Neural cell (in vitro differentiated cells): ENCODE results near the gene PLAGL1. TPM values are rescaled to one million over a fixed set of nuclear protein-coding genes. Genes with fewer than 3 reads are reported as not detected.

Experiments
- H2AFZ ChIP-seq: fragments of 200-600, 300-800 bp; sonication (generic), shearing (Covaris generic); 2 replicates; pipeline ENCODE4 v1.6.0; 2014; ENCODE audit warnings: low read depth, mild to moderate bottlenecking, antibody characterized with exemption, low read length, moderate library complexity
- H3F3A ChIP-seq: fragments of 200-600 bp; shearing (Covaris generic); 2 replicates; pipeline ENCODE4 v1.6.1; 2016; ENCODE audit warnings: mild to moderate bottlenecking, moderate library complexity, mixed read lengths, antibody characterized with exemption, low read length; ENCODE audit not compliant: insufficient read depth, poor library complexity, severe bottlenecking
- H3K27ac ChIP-seq: fragments of 200-600, 300-800 bp; sonication (generic), shearing (Covaris generic); 2 replicates; pipeline ENCODE4 v1.5.1; 2014; ENCODE audit warnings: mild to moderate bottlenecking, low read length, moderate library complexity
- H3K27me3 ChIP-seq: fragments of 300-800, 200-600 bp; sonication (generic), shearing (Covaris generic); 2 replicates; pipeline ENCODE4 v1.6.0; 2014; ENCODE audit warnings: mild to moderate bottlenecking, low read depth, low read length, moderate library complexity; ENCODE audit not compliant: insufficient read depth
- H3K36me3 ChIP-seq: fragments of 300-800, 200-600 bp; sonication (generic), shearing (Covaris generic); 2 replicates; pipeline ENCODE4 v1.5.1; 2014; ENCODE audit warnings: mild to moderate bottlenecking, antibody characterized with exemption, low read length, moderate library complexity; ENCODE audit not compliant: insufficient read depth
- H3K4me2 ChIP-seq: fragments of 300-800, 200-600 bp; sonication (generic), shearing (Covaris generic); 2 replicates; pipeline ENCODE4 v1.6.0; 2014; ENCODE audit warnings: mild to moderate bottlenecking, low read length
- H3K4me3 ChIP-seq: fragments of 300-800, 200-600 bp; sonication (generic), shearing (Covaris generic); 2 replicates; pipeline ENCODE4 v1.5.1; 2014; ENCODE audit warnings: mild to moderate bottlenecking, low read length, moderate library complexity
- H3K79me2 ChIP-seq: fragments of 200-600 bp; shearing (Covaris generic); replicated peaks from 2 replicates; pipeline ENCODE4 v1.6.0; 2014; ENCODE audit warnings: mild to moderate bottlenecking, low read length, moderate library complexity; ENCODE audit not compliant: insufficient read depth
- H3K9ac ChIP-seq: fragments of 300-800, 200-600 bp; sonication (generic), shearing (Covaris generic); 2 replicates; pipeline ENCODE4 v1.6.1; 2016; ENCODE audit warnings: mild to moderate bottlenecking, low read length, mixed read lengths
- H3K9me2 ChIP-seq: fragments of 200-600 bp; shearing (Covaris generic); 2 replicates; pipeline ENCODE4 v1.6.1; 2016; ENCODE audit warnings: mild to moderate bottlenecking, low read length, mixed read lengths; ENCODE audit not compliant: insufficient read depth
- H3K9me3 ChIP-seq: fragments of 200-600, 300-800 bp; sonication (generic), shearing (Covaris generic); 2 replicates; pipeline ENCODE4 v1.6.1; 2016; ENCODE audit warnings: mild to moderate bottlenecking, mixed run types, low read length, moderate library complexity, mixed read lengths
- H4K20me1 ChIP-seq: fragments of 200-600 bp; shearing (Covaris generic); 2 replicates; pipeline ENCODE4 v1.6.1; 2016; ENCODE audit warnings: mild to moderate bottlenecking, mixed run types; ENCODE audit not compliant: insufficient read depth
- EP300 ChIP-seq: fragments of 450-650 bp; conservative IDR thresholded peaks from 2 replicates; pipeline ENCODE4 v1.6.1; 2014; ENCODE audit warnings: antibody characterized with exemption, mild to moderate bottlenecking, moderate library complexity; ENCODE audit not compliant: poor library complexity, severe bottlenecking
- EZH2 ChIP-seq: fragments of 200-600, 300-800 bp; shearing (Covaris generic), sonication (generic); IDR thresholded peaks from 2 replicates; pipeline ENCODE4 v1.6.1; 2014; ENCODE audit warnings: antibody characterized with exemption, low read length, borderline replicate concordance, mild to moderate bottlenecking; ENCODE audit not compliant: insufficient read depth, poor library complexity, severe bottlenecking
- MXI1 ChIP-seq: fragments of 450-650 bp; conservative IDR thresholded peaks from 2 replicates; pipeline ENCODE4 v1.6.1; 2014; ENCODE audit warnings: antibody characterized with exemption, mild to moderate bottlenecking; ENCODE audit not compliant: poor library complexity, severe bottlenecking
- POLR2AphosphoS5 ChIP-seq: IDR thresholded peaks from 2 replicates; pipeline ENCODE4 v1.6.1; 2012
- RAD21 ChIP-seq: fragments of 450-650 bp; conservative IDR thresholded peaks from 2 replicates; pipeline ENCODE4 v1.6.1; 2014; ENCODE audit warnings: antibody characterized with exemption, mild to moderate bottlenecking, moderate library complexity
- REST ChIP-seq: IDR thresholded peaks from 2 replicates; pipeline ENCODE4 v1.6.1; 2012; ENCODE audit warnings: borderline replicate concordance
- SMC3 ChIP-seq: fragments of 450-650 bp; conservative IDR thresholded peaks from 2 replicates; pipeline ENCODE4 v1.6.1; 2014; ENCODE audit warnings: antibody characterized with exemption, mild to moderate bottlenecking, moderate library complexity; ENCODE audit not compliant: poor library complexity
- TAF1 ChIP-seq: IDR thresholded peaks from 2 replicates; pipeline ENCODE4 v1.6.1; 2012; ENCODE audit warnings: low read depth
- polyA plus RNA-seq: library from polyadenylated mRNA; depleted of rRNA; stranded (reverse); fragments of >200 nt; gene quantifications from 2 replicates; pipeline ENCODE4 v1.2.3, GENCODE V29; 2014
- TF ChIP-seq, protein P1 (sequence below): fragments of 450-650 bp; IDR thresholded peaks from 2 replicates; pipeline ENCODE4 v1.5.1; 2014; ENCODE audit warnings: antibody characterized with exemption, mild to moderate bottlenecking, moderate library complexity; ENCODE audit not compliant: poor library complexity, severe bottlenecking

PLAGL1 gene
- polyA plus RNA-seq, 1 donor from 2014 or later: 22.3 TPM

GRCh38 chr6:143950875-143951274 lies 57.2 kb downstream of the PLAGL1 start:
- no peak overlapping the region for H3K27ac ChIP-seq
- no peaks in the 10 kb centered on the region for H3K9me3 ChIP-seq
- H2AFZ ChIP-seq: no peak overlapping the region
- H3K4me3 ChIP-seq: no peak overlapping the region
- no peak overlapping the region for H3K9ac ChIP-seq
- no peak overlapping the region for H3K4me2 ChIP-seq
- no peaks in the 10 kb centered on the region for H3K36me3 ChIP-seq
- H3K27me3 ChIP-seq: no peaks in the 10 kb centered on the region
- H3K79me2 ChIP-seq: no peaks in the 10 kb centered on the region
- H4K20me1 ChIP-seq: no peaks in the 10 kb centered on the region
- H3F3A ChIP-seq: no peaks in the 10 kb centered on the region
- TF ChIP-seq, protein P1, sequence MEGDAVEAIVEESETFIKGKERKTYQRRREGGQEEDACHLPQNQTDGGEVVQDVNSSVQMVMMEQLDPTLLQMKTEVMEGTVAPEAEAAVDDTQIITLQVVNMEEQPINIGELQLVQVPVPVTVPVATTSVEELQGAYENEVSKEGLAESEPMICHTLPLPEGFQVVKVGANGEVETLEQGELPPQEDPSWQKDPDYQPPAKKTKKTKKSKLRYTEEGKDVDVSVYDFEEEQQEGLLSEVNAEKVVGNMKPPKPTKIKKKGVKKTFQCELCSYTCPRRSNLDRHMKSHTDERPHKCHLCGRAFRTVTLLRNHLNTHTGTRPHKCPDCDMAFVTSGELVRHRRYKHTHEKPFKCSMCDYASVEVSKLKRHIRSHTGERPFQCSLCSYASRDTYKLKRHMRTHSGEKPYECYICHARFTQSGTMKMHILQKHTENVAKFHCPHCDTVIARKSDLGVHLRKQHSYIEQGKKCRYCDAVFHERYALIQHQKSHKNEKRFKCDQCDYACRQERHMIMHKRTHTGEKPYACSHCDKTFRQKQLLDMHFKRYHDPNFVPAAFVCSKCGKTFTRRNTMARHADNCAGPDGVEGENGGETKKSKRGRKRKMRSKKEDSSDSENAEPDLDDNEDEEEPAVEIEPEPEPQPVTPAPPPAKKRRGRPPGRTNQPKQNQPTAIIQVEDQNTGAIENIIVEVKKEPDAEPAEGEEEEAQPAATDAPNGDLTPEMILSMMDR: no peak
- no peak for TF ChIP-seq TAF1
- no peak for TF ChIP-seq MXI1
- TF ChIP-seq SMC3: no peak
- no peak for TF ChIP-seq EP300
- no peak for TF ChIP-seq EZH2
- no peak for TF ChIP-seq REST
- no peak for TF ChIP-seq POLR2AphosphoS5
- H3K9me2 ChIP-seq: no peaks in the 10 kb centered on the region

GRCh38 chr6:143949962-143950361 lies 58.1 kb downstream of the PLAGL1 start:
- H3F3A ChIP-seq: no peaks in the 10 kb centered on the region
- H3K9me2 ChIP-seq: no peaks in the 10 kb centered on the region
- H3K9ac ChIP-seq: no peak overlapping the region
- H3K4me3 ChIP-seq: no peak overlapping the region
- H3K9me3 ChIP-seq: no peaks in the 10 kb centered on the region
- TF ChIP-seq, protein P1: no peak
- TF ChIP-seq POLR2AphosphoS5 (no peak), TAF1 (no peak), RAD21 (no peak), EP300 (no peak), EZH2 (no peak), SMC3 (no peak), MXI1 (no peak), REST (no peak)
- H4K20me1 ChIP-seq: no peaks in the 10 kb centered on the region
- H3K79me2 ChIP-seq: no peaks in the 10 kb centered on the region
- no peaks in the 10 kb centered on the region for H3K36me3 ChIP-seq
- H3K27me3 ChIP-seq: no peaks in the 10 kb centered on the region
- no peak overlapping the region for H3K27ac ChIP-seq
- H2AFZ ChIP-seq: no peak overlapping the region
- no peak overlapping the region for H3K4me2 ChIP-seq
